ENCODE data around the gene TMEM217.

TMEM217 gene

DNA sequence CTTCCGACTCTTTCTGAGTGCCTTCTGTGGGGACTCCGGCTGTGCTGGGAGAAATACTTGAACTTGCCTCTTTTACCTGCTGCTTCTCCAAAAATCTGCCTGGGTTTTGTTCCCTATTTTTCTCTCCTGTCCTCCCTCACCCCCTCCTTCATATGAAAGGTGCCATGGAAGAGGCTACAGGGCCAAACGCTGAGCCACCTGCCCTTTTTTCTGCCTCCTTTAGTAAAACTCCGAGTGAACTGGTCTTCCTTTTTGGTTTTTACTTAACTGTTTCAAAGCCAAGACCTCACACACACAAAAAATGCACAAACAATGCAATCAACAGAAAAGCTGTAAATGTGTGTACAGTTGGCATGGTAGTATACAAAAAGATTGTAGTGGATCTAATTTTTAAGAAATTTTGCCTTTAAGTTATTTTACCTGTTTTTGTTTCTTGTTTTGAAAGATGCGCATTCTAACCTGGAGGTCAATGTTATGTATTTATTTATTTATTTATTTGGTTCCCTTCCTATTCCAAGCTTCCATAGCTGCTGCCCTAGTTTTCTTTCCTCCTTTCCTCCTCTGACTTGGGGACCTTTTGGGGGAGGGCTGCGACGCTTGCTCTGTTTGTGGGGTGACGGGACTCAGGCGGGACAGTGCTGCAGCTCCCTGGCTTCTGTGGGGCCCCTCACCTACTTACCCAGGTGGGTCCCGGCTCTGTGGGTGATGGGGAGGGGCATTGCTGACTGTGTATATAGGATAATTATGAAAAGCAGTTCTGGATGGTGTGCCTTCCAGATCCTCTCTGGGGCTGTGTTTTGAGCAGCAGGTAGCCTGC, 83.2 kb downstream of the TMEM217 start:
- in situ Hi-C loops (cut with HindIII; ENCODE audit: low sequenced_read_pairs) = no loop called here
- TF ChIP-seq, protein P1, sequence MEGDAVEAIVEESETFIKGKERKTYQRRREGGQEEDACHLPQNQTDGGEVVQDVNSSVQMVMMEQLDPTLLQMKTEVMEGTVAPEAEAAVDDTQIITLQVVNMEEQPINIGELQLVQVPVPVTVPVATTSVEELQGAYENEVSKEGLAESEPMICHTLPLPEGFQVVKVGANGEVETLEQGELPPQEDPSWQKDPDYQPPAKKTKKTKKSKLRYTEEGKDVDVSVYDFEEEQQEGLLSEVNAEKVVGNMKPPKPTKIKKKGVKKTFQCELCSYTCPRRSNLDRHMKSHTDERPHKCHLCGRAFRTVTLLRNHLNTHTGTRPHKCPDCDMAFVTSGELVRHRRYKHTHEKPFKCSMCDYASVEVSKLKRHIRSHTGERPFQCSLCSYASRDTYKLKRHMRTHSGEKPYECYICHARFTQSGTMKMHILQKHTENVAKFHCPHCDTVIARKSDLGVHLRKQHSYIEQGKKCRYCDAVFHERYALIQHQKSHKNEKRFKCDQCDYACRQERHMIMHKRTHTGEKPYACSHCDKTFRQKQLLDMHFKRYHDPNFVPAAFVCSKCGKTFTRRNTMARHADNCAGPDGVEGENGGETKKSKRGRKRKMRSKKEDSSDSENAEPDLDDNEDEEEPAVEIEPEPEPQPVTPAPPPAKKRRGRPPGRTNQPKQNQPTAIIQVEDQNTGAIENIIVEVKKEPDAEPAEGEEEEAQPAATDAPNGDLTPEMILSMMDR (IDR thresholded peaks at IDR 0.05; ENCODE audit: low read depth, low read length, missing control alignments) = no peak
- no peak for DNase-seq (ENCODE audit: low read depth)
- no peak overlapping the region for H3K4me3 ChIP-seq (ENCODE audit: low read depth, low read length)

DNA sequence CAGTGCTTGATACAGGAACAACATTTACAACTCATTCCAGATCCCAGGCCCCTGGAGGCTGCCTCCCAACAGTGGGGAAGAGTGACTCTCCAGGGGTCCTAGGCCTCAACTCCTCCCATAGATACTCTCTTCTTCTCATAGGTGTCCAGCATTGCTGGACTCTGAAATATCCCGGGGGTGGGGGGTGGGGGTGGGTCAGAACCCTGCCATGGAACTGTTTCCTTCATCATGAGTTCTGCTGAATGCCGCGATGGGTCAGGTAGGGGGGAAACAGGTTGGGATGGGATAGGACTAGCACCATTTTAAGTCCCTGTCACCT, 83.8 kb downstream of the TMEM217 start:
- H3K4me3 ChIP-seq (ENCODE audit: low read depth, low read length) = no peak overlapping the region
- in situ Hi-C loops (cut with HindIII; ENCODE audit: low sequenced_read_pairs) = no loop called here
- TF ChIP-seq, protein P1 (IDR thresholded peaks at IDR 0.05; ENCODE audit: low read depth, low read length, missing control alignments) = no peak
- DNase-seq (ENCODE audit: low read depth) = no peak

DNA sequence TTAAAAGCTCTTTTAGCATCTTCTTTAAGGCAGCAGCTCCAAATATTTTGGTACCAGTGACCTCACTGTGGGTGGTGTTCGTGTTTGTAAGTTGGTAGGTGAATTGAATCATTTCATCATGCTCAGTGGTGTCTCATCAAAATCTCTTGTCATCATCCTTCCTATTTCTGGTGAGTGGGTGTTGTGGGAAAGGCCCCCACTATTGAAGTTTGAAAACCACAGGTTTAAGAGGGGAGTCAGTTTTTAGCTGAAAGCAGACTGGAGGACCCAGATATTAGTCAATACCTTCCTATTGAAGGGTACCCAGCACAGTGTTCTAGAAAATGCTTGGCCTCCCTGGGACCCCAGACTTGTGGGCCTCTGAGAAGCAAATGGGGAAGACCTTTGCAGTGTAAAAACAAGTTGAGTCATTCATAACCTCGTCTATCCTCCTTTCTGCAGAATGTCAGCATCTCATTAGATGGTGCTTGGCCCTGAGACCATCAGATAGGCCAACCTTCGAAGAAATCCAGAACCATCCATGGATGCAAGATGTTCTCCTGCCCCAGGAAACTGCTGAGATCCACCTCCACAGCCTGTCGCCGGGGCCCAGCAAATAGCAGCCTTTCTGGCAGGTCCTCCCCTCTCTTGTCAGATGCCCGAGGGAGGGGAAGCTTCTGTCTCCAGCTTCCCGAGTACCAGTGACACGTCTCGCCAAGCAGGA, 84.3 kb downstream of the TMEM217 start:
- H3K4me3 ChIP-seq (ENCODE audit: low read depth, low read length) = peak overlapping the region; percentile 96
- in situ Hi-C loops (cut with HindIII; ENCODE audit: low sequenced_read_pairs) = no loop called here
- TF ChIP-seq, protein P1 (IDR thresholded peaks at IDR 0.05; ENCODE audit: low read depth, low read length, missing control alignments) = no peak
- no peak for DNase-seq (ENCODE audit: low read depth)

DNA sequence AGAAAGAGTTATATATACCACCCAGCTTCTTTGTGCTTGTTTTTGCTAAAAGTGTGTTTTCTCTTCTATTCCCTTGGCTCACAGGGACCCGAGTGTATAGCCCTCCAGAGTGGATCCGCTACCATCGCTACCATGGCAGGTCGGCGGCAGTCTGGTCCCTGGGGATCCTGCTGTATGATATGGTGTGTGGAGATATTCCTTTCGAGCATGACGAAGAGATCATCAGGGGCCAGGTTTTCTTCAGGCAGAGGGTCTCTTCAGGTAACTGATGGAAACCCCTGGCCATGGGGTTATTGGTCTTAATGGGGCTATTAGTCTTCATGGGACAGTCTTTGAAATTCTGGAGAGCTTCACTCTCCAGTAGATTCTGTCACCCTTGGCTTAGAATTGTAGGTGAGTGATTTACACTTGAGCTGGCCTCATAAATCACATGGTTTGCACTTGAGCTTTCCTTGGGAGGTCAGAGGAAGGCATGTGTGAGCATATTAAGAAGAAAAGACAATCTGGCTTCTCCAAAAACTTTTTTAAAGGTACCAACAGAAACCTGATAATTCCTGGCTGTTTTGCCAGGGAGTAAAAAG, 84.9 kb downstream of the TMEM217 start:
- TF ChIP-seq, protein P1 (IDR thresholded peaks at IDR 0.05; ENCODE audit: low read depth, low read length, missing control alignments) = no peak

DNA sequence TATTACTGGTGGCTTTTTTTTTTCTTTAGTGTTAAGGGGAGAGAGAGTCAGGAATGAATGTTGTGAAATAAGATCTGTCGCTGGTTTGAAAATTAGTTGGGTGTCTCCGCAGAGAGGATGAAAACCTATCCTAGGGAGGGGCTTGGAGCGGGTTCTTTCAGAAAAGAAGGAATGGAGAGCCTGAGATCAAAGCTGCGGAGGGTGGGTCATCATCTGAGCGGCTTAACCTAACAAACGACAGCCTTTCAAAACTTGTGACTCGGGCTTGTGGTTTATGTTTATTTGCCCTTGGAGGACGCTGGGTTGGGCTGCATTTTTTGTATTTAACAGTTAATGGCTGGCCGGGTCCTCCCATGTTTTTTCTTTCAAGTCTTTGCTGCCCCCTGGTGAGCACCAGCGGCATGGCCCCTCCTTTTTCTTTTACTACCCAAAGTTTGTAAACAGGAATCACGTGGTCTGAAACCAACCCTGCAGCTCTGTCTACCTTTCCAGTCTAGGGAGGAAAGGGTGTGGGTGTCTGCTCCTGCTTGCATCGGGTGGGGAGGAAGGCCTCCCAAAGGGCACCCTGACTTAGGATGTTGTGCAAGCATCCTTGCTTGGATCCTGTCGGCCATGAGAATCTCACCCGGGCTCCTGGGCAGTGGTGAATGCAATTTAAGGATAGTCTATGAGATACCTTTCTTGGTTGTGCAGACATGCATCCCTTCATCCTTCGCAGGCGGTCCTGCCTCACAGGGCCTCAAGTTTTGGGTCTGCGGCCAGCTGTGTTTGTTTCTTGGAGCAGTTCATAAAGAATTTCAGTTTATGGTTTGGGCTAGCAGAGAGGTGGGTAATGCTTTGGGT, 85.8 kb downstream of the TMEM217 start:
- in situ Hi-C loops (cut with HindIII; ENCODE audit: low sequenced_read_pairs) = no loop called here
- TF ChIP-seq, protein P1 (IDR thresholded peaks at IDR 0.05; ENCODE audit: low read depth, low read length, missing control alignments) = peak; percentile 90
- DNase-seq (ENCODE audit: low read depth) = peak; percentile 91
- H3K4me3 ChIP-seq (ENCODE audit: low read depth, low read length) = peak overlapping the region; percentile 96

More for the DNA sequence above, 84.9 kb downstream of the TMEM217 start:
- peak overlapping the region; percentile 96 for H3K4me3 ChIP-seq (ENCODE audit: low read depth, low read length)
- in situ Hi-C loops (cut with HindIII; ENCODE audit: low sequenced_read_pairs) = no loop called here
- DNase-seq (ENCODE audit: low read depth) = no peak
